ENCODE measurements around the gene PCNT.

The PCNT gene

GRCh38 chr21:46323710-46324389, at the start of gene PCNT, which contains the start of gene C21orf58:
PCNT (plus strand) TSS chr21:46324156; CDS start chr21:46324229, 73 bp downstream.
C21orf58 (minus strand) TSS chr21:46323870; CDS start chr21:46322738, 1,132 bp downstream.
- DNase-seq (ENCODE audit: low read depth in 2 of 2), result peak; percentile 94

GRCh38 chr21:46274797-46275390, 49.1 kb upstream of the PCNT start:
- no peak for DNase-seq (ENCODE audit: low read depth in 2 of 2)

- no peak for DNase-seq (ENCODE audit: low read depth in 2 of 2)
These were observed 39.8 kb upstream of the PCNT start for GRCh38 chr21:46284077-46284644.

GRCh38 chr21:46284733-46285132, 39.2 kb upstream of the PCNT start:
- DNase-seq (ENCODE audit: low read depth in 2 of 2), result no peak

- no peak for DNase-seq (ENCODE audit: low read depth in 2 of 2)
These were observed 38.7 kb upstream of the PCNT start, which contains the start of gene MCM3AP for GRCh38 chr21:46285206-46285661. MCM3AP (minus strand) TSS chr21:46285611; CDS start chr21:46285286, 325 bp downstream.

GRCh38 chr21:46285761-46286647, 38.0 kb upstream of the PCNT start, which contains the start of gene YBEY:
YBEY (plus strand) TSS chr21:46286342; CDS start chr21:46286914, 572 bp downstream.
- DNase-seq (ENCODE audit: low read depth in 2 of 2), result peak; percentile 79

GRCh38 chr21:46286648-46287002, 37.3 kb upstream of the PCNT start:
- DNase-seq (ENCODE audit: low read depth in 2 of 2), result peak; percentile 44 to 49

GRCh38 chr21:46287541-46287940, 36.4 kb upstream of the PCNT start:
- DNase-seq (ENCODE audit: low read depth in 2 of 2), result no peak

- no peak for DNase-seq (ENCODE audit: low read depth in 2 of 2)
These were observed 34.2 kb upstream of the PCNT start for GRCh38 chr21:46289655-46290179.

- no peak for DNase-seq (ENCODE audit: low read depth in 2 of 2)
These were observed 32.4 kb upstream of the PCNT start for GRCh38 chr21:46291561-46291960.

- no peak for DNase-seq (ENCODE audit: low read depth in 2 of 2)
These were observed 29.2 kb upstream of the PCNT start for GRCh38 chr21:46294647-46295176.

- DNase-seq (ENCODE audit: low read depth in 2 of 2), result peak; percentile 50
These were observed 28.7 kb upstream of the PCNT start for GRCh38 chr21:46295177-46295770.

- peak; percentile 70 for DNase-seq (ENCODE audit: low read depth in 2 of 2)
These were observed 27.8 kb upstream of the PCNT start for GRCh38 chr21:46295996-46296752.

- DNase-seq (ENCODE audit: low read depth in 2 of 2), result no peak
These were observed 26.4 kb upstream of the PCNT start for GRCh38 chr21:46297338-46298271.

GRCh38 chr21:46299167-46299566, 24.8 kb upstream of the PCNT start:
- DNase-seq (ENCODE audit: low read depth in 2 of 2), result no peak

- no peak for DNase-seq (ENCODE audit: low read depth in 2 of 2)
These were observed 22.2 kb upstream of the PCNT start for GRCh38 chr21:46301759-46302158.

GRCh38 chr21:46304437-46304836, 19.5 kb upstream of the PCNT start:
- DNase-seq (ENCODE audit: low read depth in 2 of 2), result no peak

GRCh38 chr21:46304955-46305354, 19.0 kb upstream of the PCNT start:
- no peak for DNase-seq (ENCODE audit: low read depth in 2 of 2)

- DNase-seq (ENCODE audit: low read depth in 2 of 2), result no peak
These were observed 16.3 kb upstream of the PCNT start for GRCh38 chr21:46307625-46308024.

Data from fibroblast of skin of left biceps (primary cell).